A549 (cell line): ENCODE measurements around the gene RPL41. TPM values are rescaled to one million over a fixed set of nuclear protein-coding genes. Genes with fewer than 3 reads are reported as not detected.

Experiments used
- ATAC-seq, 2 experiments: fragments of 200-7000 bp in 1 of 2; fragments of >200 bp in 1 of 2; cut with Nextera tagmentation in 1 of 2; cut with Tn5 transposase in 1 of 2; 3 replicates each; pipeline versions ENCODE4 v1.8.0 to v1.9.1; 2018 to 2020; ENCODE audit warnings: mild to moderate bottlenecking in 1 of 2, moderate library complexity in 1 of 2
- CTCF ChIA-PET: fragments of 300-600 bp; sonication (Branson Sonifier 250); formaldehyde crosslinking; extraction: SDS; loops from one replicate; lab custom pipeline; 2021; ENCODE audit warnings: antibody characterized with exemption, inconsistent platforms; lab: Yijun Ruan, JAX
- POLR2A ChIA-PET: fragments of 350-600 bp; formaldehyde crosslinking; extraction: SDS; loops from one replicate; lab custom pipeline; 2021; ENCODE audit warnings: antibody characterized with exemption, inconsistent platforms; lab: Yijun Ruan, JAX
- DNase-seq, 2 experiments: peaks; one replicate each; pipeline versions ENCODE4 v3.0.0 to v3.0.0-alpha.2; 2011 to 2016; ENCODE audit warnings: low read depth in 1 of 2, low spot score in 1 of 2
- FAIRE-seq: peaks from 2 replicates; lab custom pipeline; 2011; peaks lifted over from hg19 to GRCh38; lab: Jason Lieb, UNC
- H3K27ac ChIP-seq, 2 experiments: fragments of >200 bp; sonication (Bioruptor Twin); formaldehyde crosslinking; 3 replicates each; pipeline ENCODE4 v1.5.1; 2016 to 2017
- H3K4me1 ChIP-seq: fragments of >200 bp; sonication (Bioruptor Twin); formaldehyde crosslinking; 3 replicates; pipeline ENCODE4 v1.6.1; 2016
- H3K4me2 ChIP-seq: fragments of >200 bp; sonication (Bioruptor Twin); formaldehyde crosslinking; 3 replicates; pipeline ENCODE4 v1.6.1; 2016
- H3K4me3 ChIP-seq: fragments of >200 bp; sonication (Bioruptor Twin); formaldehyde crosslinking; 3 replicates; pipeline ENCODE4 v1.5.1; 2016
- H3K9me3 ChIP-seq: fragments of >200 bp; sonication (Bioruptor Twin); formaldehyde crosslinking; 3 replicates; pipeline ENCODE4 v1.6.1; 2016
- CBX2 ChIP-seq: fragments of 200-600 bp; sonication (generic); IDR thresholded peaks from 2 replicates; pipeline ENCODE4 v1.6.1; 2016; ENCODE audit warnings: low read depth, mild to moderate bottlenecking, borderline replicate concordance
- CEBPB ChIP-seq, 2 experiments: fragments of >200 bp in 1 of 2; sonication (Bioruptor Twin) in 1 of 2; formaldehyde crosslinking in 1 of 2; IDR thresholded peaks; 2 replicates each; pipeline ENCODE4 v1.6.1; 2012 to 2016
- CHD2 ChIP-seq: fragments of 150-350 bp; IDR thresholded peaks from 2 replicates; pipeline ENCODE4 v1.6.1; 2014; ENCODE audit warnings: low read length; ENCODE audit not compliant: partially characterized antibody
- EHMT2 ChIP-seq: fragments of 200-600 bp; sonication (generic); IDR thresholded peaks from 2 replicates; pipeline ENCODE4 v1.6.1; 2016; ENCODE audit warnings: antibody characterized with exemption, low read depth, mild to moderate bottlenecking, moderate library complexity
- FOSB ChIP-seq: fragments of 250-450 bp; sonication (Bioruptor Pico); IDR thresholded peaks from 2 replicates; pipeline ENCODE4 v1.5.0; 2020; ENCODE audit warnings: mild to moderate bottlenecking, moderate library complexity
- FOSL2 ChIP-seq, 2 experiments: fragments of 450-650 bp in 1 of 2; fragments of >200 bp in 1 of 2; sonication (Bioruptor Twin) in 1 of 2; formaldehyde crosslinking; IDR thresholded peaks; 2 replicates each; pipeline versions ENCODE4 v1.5.0 to v1.6.1; 2016 to 2020; ENCODE audit warnings: mild to moderate bottlenecking in 1 of 2, moderate library complexity in 1 of 2
- FOXS1 ChIP-seq: fragments of 250-450 bp; sonication (Bioruptor Pico); IDR thresholded peaks from 2 replicates; pipeline ENCODE4 v1.5.0; 2020; ENCODE audit warnings: mild to moderate bottlenecking, moderate library complexity
- GATA3 ChIP-seq: IDR thresholded peaks from 2 replicates; pipeline ENCODE4 v1.6.1; 2012; ENCODE audit warnings: borderline replicate concordance
- HOXB13 ChIP-seq: fragments of 250-450 bp; sonication (Bioruptor Pico); IDR thresholded peaks from 2 replicates; pipeline ENCODE4 v1.5.0; 2020; ENCODE audit warnings: low read depth, mild to moderate bottlenecking, moderate library complexity
- KDM1A ChIP-seq: fragments of 200-600 bp; sonication (generic); IDR thresholded peaks from 2 replicates; pipeline ENCODE4 v1.6.1; 2016; ENCODE audit warnings: low read depth, mild to moderate bottlenecking
- MYC ChIP-seq: IDR thresholded peaks from 2 replicates; pipeline ENCODE4 v1.6.1; 2012; ENCODE audit warnings: mild to moderate bottlenecking, inconsistent platforms, low read length, improper control_type of control experiment, borderline replicate concordance
- NR3C1 ChIP-seq: fragments of >200 bp; sonication (Bioruptor Twin); formaldehyde crosslinking; IDR thresholded peaks from 3 replicates; pipeline ENCODE4 v1.6.1; 2017
- POLR2A ChIP-seq: IDR thresholded peaks from 2 replicates; pipeline ENCODE4 v1.6.1; 2012; ENCODE audit warnings: mild to moderate bottlenecking, low read length
- RCOR1 ChIP-seq: fragments of 150-350 bp; IDR thresholded peaks from 2 replicates; pipeline ENCODE4 v1.6.1; 2014; ENCODE audit warnings: antibody characterized with exemption, low read length, low read depth
- RNF2 ChIP-seq: fragments of 200-600 bp; sonication (generic); IDR thresholded peaks from 2 replicates; pipeline ENCODE4 v1.6.1; 2016; ENCODE audit warnings: low read depth, mild to moderate bottlenecking, antibody characterized with exemption, moderate library complexity, borderline replicate concordance
- ZC3H11A ChIP-seq: fragments of 450-650 bp; IDR thresholded peaks from 2 replicates; pipeline ENCODE4 v1.6.1; 2014; ENCODE audit warnings: antibody characterized with exemption, mild to moderate bottlenecking
- ZNF302 ChIP-seq: fragments of 250-450 bp; sonication (Bioruptor Pico); IDR thresholded peaks from 2 replicates; pipeline ENCODE4 v1.9.0; 2021; ENCODE audit warnings: inconsistent platforms, mild to moderate bottlenecking, moderate library complexity
- ZSCAN20 ChIP-seq: fragments of 250-450 bp; sonication (Bioruptor Pico); IDR thresholded peaks from 2 replicates; pipeline ENCODE4 v1.8.0; 2022; ENCODE audit warnings: mild to moderate bottlenecking, moderate library complexity
- WGBS: methylation state at CpG from one replicate; pipeline ENCODE4 v1.1.6; 2017; ENCODE audit errors: missing lambda C conversion rate; 5-methylcytosine and 5-hydroxymethylcytosine counted together
- polyA plus RNA-seq, 4 experiments: library from polyadenylated mRNA; depleted of rRNA in 3 of 4; stranded (reverse); fragments of >200 nt; fragmentation: RNase III in 1 of 4; extraction: RNeasy Plus Mini Kit Qiagen cat#74134 plus additional on column Dnase treatment in 1 of 4; gene quantifications; 2 replicates in 3 of 4; 3 replicates in 1 of 4; pipeline ENCODE4 v1.2.3, GENCODE V29; 2011 to 2017
- TF ChIP-seq, protein P1 (sequence below): fragments of >200 bp; sonication (Bioruptor Twin); formaldehyde crosslinking; IDR thresholded peaks from 3 replicates; pipeline ENCODE4 v1.6.1; 2016
- TF ChIP-seq, protein P2 (sequence below): fragments of 450-650 bp; IDR thresholded peaks from 2 replicates; pipeline ENCODE4 v1.6.1; 2014; ENCODE audit warnings: antibody characterized with exemption
- TF ChIP-seq, protein P3 (sequence below): fragments of 250-450 bp; sonication (Bioruptor Pico); IDR thresholded peaks from 2 replicates; pipeline ENCODE4 v1.5.0; 2020; ENCODE audit warnings: low read depth, mild to moderate bottlenecking, moderate library complexity
- TF ChIP-seq, protein P4 (sequence below): fragments of 150-350 bp; IDR thresholded peaks from 2 replicates; pipeline ENCODE4 v1.6.1; 2014; ENCODE audit warnings: low read depth, mild to moderate bottlenecking, low read length

Gene RPL41
- polyA plus RNA-seq, 2 of the 4 experiments (the other 2 are of a cell fraction): 8,804 to 9,351 TPM

DNA sequence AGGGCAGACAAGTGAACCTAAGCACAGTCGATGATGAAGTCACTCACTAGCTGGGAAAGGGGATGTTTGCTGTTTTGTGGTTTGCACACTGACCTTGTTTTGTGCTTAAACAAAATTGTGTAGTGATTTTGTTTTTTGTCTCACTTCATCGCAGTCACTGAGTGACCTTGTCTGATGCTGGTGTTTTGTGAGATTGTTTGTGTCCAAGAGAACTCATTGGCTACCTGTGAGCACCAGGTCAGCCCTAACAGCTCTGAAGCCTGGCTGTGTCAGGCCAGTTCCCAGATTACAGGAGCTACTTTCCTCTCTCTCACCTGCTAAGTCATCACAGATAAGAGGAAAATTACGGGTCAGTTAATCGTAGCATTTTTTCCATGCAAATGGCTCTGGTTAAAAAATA, 7.7 kb downstream of the RPL41 start (continued):
- TF ChIP-seq, protein P1, sequence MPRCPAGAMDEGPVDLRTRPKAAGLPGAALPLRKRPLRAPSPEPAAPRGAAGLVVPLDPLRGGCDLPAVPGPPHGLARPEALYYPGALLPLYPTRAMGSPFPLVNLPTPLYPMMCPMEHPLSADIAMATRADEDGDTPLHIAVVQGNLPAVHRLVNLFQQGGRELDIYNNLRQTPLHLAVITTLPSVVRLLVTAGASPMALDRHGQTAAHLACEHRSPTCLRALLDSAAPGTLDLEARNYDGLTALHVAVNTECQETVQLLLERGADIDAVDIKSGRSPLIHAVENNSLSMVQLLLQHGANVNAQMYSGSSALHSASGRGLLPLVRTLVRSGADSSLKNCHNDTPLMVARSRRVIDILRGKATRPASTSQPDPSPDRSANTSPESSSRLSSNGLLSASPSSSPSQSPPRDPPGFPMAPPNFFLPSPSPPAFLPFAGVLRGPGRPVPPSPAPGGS: no peak
- TF ChIP-seq MYC (no peak), EHMT2 (no peak), CBX2 (no peak), ZC3H11A (no peak), FOSB (CRISPR knock-in tag) (no peak)

DNA sequence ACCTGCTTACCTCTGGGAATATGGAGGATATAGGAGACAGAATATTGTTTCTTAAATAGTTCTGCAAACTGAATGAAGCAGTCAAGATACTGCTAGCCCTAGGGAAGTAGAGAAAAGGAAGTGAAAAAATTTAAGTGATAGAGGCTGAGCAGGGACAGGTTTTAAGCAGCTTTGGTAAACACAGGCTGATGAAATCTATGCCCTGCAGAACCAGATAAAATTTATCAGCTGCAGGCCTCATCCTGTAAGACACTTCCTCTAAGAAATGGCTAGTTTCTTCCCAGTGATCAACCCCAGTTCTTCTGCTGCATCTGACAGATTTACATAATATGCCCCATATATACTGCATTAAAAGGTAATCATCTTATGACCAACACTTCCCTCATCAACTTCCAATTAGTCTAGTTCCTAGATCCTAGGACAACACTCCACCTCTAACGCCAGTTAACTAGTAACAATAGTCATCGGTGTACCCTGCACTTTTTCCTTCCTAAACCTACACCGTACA, 10.4 kb downstream of the RPL41 start:
- peak overlapping the region; percentile 83 for H3K4me2 ChIP-seq
- H3K4me1 ChIP-seq: peaks cover 25% of the 10 kb centered on the region
- CTCF ChIA-PET: interaction anchor here (0.5 to 15.7 kb wide), 24 partner anchors 8 to 296 kb away, joined by 3 to 204 read pairs (median 5); partner anchors contain the start of genes ANKRD52, MYL6, SMARCC2 and ZC3H10
- ATAC-seq (no peak), FAIRE-seq (no peak), DNase-seq (no peak)
- peak overlapping the region in 1 of 2 experiments; percentile 77; a peak in 3 of 6 replicates for H3K27ac ChIP-seq
- 86% methylated on average over 3 of the region's 3 CpGs for WGBS
- POLR2A ChIA-PET: interaction anchor here (1.0 kb wide), 1 partner anchor 9 kb away, joined by 3 read pairs; the partner anchor contains the start of gene ZC3H10
- TF ChIP-seq NR3C1: no peak
- TF ChIP-seq FOXS1: no peak
- TF ChIP-seq KDM1A: no peak
- no peak for TF ChIP-seq CHD2
- TF ChIP-seq, protein P2, sequence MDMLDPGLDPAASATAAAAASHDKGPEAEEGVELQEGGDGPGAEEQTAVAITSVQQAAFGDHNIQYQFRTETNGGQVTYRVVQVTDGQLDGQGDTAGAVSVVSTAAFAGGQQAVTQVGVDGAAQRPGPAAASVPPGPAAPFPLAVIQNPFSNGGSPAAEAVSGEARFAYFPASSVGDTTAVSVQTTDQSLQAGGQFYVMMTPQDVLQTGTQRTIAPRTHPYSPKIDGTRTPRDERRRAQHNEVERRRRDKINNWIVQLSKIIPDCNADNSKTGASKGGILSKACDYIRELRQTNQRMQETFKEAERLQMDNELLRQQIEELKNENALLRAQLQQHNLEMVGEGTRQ: no peak
- TF ChIP-seq, protein P3, sequence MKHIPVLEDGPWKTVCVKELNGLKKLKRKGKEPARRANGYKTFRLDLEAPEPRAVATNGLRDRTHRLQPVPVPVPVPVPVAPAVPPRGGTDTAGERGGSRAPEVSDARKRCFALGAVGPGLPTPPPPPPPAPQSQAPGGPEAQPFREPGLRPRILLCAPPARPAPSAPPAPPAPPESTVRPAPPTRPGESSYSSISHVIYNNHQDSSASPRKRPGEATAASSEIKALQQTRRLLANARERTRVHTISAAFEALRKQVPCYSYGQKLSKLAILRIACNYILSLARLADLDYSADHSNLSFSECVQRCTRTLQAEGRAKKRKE (CRISPR knock-in tag): no peak
- TF ChIP-seq CEBPB (IDR thresholded peaks at IDR 0.05): no peak
- TF ChIP-seq POLR2A: no peak
- no peak for TF ChIP-seq CBX2
- TF ChIP-seq ZNF302 (CRISPR knock-in tag): no peak
- TF ChIP-seq RCOR1: no peak
- TF ChIP-seq, protein P4, sequence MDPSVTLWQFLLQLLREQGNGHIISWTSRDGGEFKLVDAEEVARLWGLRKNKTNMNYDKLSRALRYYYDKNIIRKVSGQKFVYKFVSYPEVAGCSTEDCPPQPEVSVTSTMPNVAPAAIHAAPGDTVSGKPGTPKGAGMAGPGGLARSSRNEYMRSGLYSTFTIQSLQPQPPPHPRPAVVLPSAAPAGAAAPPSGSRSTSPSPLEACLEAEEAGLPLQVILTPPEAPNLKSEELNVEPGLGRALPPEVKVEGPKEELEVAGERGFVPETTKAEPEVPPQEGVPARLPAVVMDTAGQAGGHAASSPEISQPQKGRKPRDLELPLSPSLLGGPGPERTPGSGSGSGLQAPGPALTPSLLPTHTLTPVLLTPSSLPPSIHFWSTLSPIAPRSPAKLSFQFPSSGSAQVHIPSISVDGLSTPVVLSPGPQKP: no peak
- no peak for TF ChIP-seq RNF2
- TF ChIP-seq HOXB13: no peak
- TF ChIP-seq FOSL2 (IDR thresholded peaks at IDR 0.05): no peak
- no peak for TF ChIP-seq FOSL2 (CRISPR knock-in tag; IDR thresholded peaks at IDR 0.05)
- no peak for TF ChIP-seq GATA3
- TF ChIP-seq ZSCAN20 (CRISPR knock-in tag): no peak
- TF ChIP-seq, protein P1: no peak
- TF ChIP-seq, all 56 proteins: peak for 0
- H3K4me3 ChIP-seq: no peak overlapping the region
- H3K9me3 ChIP-seq: no peaks in the 10 kb centered on the region
